Fibroblast of lung (primary cell): ENCODE results near the gene KIAA1755. TPM values are rescaled to one million over a fixed set of nuclear protein-coding genes. Genes with fewer than 3 reads are reported as not detected.

Source experiments
- DNase-seq, 2 donors: peaks; one replicate each; pipeline versions ENCODE4 v3.0.0 to v3.0.0-alpha.2; 2010; ENCODE audit warnings: low read depth in 2 of 2
- H2AFZ ChIP-seq: 2 replicates; pipeline ENCODE4 v1.5.1; 2012; ENCODE audit warnings: low read length, control low read depth, inconsistent platforms
- H3K27ac ChIP-seq: 2 replicates; pipeline ENCODE4 v1.5.1; 2011; ENCODE audit warnings: low read length, control low read depth; ENCODE audit not compliant: insufficient read depth
- H3K27me3 ChIP-seq: 2 replicates; pipeline ENCODE4 v1.5.1; 2011; ENCODE audit warnings: mild to moderate bottlenecking, low read length; ENCODE audit not compliant: control insufficient read depth, insufficient read depth
- H3K36me3 ChIP-seq: 2 replicates; pipeline ENCODE4 v1.5.1; 2011; ENCODE audit warnings: low read length; ENCODE audit not compliant: control insufficient read depth, insufficient read depth
- H3K4me1 ChIP-seq: 2 replicates; pipeline ENCODE4 v1.5.1; 2011; ENCODE audit warnings: low read length; ENCODE audit not compliant: control insufficient read depth, insufficient read depth; ENCODE audit errors: extremely low read depth
- H3K4me2 ChIP-seq: 2 replicates; pipeline ENCODE4 v1.5.1; 2011; ENCODE audit warnings: low read length, control low read depth; ENCODE audit not compliant: insufficient read depth; ENCODE audit errors: extremely low read depth
- H3K4me3 ChIP-seq, 4 experiments: fragments of 200-600 bp in 1 of 4; sonication (generic) in 1 of 4; replicated peaks in 1 of 4; 2 replicates each; pipeline ENCODE4 v1.5.1; 2011 to 2016; ENCODE audit warnings: low read length in 4 of 4, low read depth in 3 of 4, mild to moderate bottlenecking in 3 of 4, control low read depth in 2 of 4, inconsistent platforms in 1 of 4, mixed read lengths in 1 of 4; ENCODE audit not compliant: insufficient read depth in 1 of 4; ENCODE audit errors: control extremely low read depth in 1 of 4
- H3K79me2 ChIP-seq: 2 replicates; pipeline ENCODE4 v1.5.1; 2012; ENCODE audit warnings: mild to moderate bottlenecking, low read length, inconsistent platforms; ENCODE audit not compliant: control insufficient read depth, insufficient read depth
- H3K9ac ChIP-seq: 2 replicates; pipeline ENCODE4 v1.5.1; 2011; ENCODE audit warnings: mild to moderate bottlenecking, low read length, control low read depth; ENCODE audit not compliant: insufficient read depth
- H3K9me3 ChIP-seq: 2 replicates; pipeline ENCODE4 v1.5.1; 2012; ENCODE audit warnings: low read depth, low read length; ENCODE audit not compliant: control insufficient read depth, insufficient read depth
- H4K20me1 ChIP-seq: 2 replicates; pipeline ENCODE4 v1.5.1; 2011; ENCODE audit warnings: low read length; ENCODE audit not compliant: control insufficient read depth, insufficient read depth; ENCODE audit errors: extremely low read depth
- EZH2 ChIP-seq: IDR thresholded peaks from 2 replicates; pipeline ENCODE4 v1.5.1; 2012; ENCODE audit warnings: low read length, control low read depth, mild to moderate bottlenecking; ENCODE audit errors: missing control alignments
- polyA minus RNA-seq: library from RNA; depleted of rRNA, polyadenylated mRNA; stranded (reverse); fragments of >200 nt; gene quantifications from 2 replicates; pipeline ENCODE4 v1.2.3, GENCODE V29; 2011; ENCODE audit warnings: low replicate concordance
- polyA plus RNA-seq, 2 donors: library from polyadenylated mRNA; depleted of rRNA in 1 of 2; stranded (reverse) in 1 of 2; unstranded in 1 of 2; fragments of >200 nt; gene quantifications; 2 replicates each; pipeline ENCODE4 v1.2.1, GENCODE V29; 2011 to 2012; ENCODE audit warnings: missing spikeins in 1 of 2
- total RNA-seq: library from RNA; depleted of rRNA; stranded (reverse); fragments of >200 nt; gene quantifications from 2 replicates; pipeline ENCODE4 v1.2.1, GENCODE V29; 2014
- TF ChIP-seq, protein P1 (sequence below), 2 donors: IDR thresholded peaks in 1 of 2; conservative IDR thresholded peaks in 1 of 2; 1 replicate in 1 of 2; 2 replicates in 1 of 2; pipeline ENCODE4 v1.5.1; 2011 to 2012; ENCODE audit warnings: low read length in 2 of 2, control low read depth in 1 of 2, inconsistent platforms in 1 of 2, low read depth in 1 of 2, mild to moderate bottlenecking in 1 of 2

Gene KIAA1755, protein sequence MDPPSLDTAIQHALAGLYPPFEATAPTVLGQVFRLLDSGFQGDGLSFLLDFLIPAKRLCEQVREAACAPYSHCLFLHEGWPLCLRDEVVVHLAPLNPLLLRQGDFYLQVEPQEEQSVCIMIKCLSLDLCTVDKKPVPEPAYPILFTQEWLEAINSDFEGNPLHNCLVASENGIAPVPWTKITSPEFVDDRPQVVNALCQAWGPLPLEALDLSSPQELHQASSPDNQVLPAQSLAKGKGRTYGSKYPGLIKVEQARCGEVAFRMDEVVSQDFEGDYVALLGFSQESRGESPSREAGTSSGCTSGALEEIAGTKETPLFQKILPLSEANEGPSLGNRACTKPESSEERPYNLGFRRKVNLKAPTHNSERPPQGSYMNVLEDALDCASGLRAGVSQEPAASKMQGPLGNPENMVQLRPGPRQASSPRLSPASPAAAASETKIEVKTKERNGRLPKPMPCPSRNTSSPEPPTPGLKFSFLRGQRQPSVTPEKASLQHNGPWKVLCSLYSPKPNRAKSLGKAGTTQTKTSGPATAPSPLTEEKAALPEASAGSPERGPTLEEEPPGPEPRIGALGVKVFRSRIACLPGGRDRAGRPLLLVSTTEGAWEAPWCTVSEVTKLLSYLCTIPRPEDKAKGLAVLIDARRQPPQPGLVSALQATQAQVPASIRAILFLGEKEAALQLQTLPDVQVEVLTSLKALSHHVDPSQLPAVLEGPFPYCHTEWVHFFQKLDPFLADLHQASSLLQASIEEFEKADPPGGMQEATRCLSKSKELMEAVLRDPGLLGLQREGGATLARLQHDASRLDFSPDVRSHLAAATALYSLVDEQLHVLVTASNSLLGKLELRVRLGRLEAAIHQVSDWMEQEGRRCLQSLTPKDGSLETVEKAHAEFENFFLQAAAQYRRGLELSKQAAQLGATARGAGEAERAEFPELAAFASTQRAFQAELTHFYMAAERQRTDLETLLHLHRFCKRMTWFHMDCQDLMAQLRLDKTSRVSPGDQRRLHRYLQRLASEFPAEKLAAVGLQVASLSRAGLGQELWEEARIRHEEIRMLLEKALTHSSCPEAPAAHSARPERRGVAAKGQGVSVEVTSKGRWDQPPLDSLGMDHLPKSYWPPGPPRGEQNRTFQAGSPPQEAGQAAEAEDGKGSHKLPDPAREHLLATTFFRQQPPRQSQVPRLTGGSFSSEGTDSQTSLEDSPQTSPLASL
- 2.8 and 3.1 TPM in 2 replicates for total RNA-seq
- 0.60 and 1.4 TPM in 2 replicates for polyA plus RNA-seq
- polyA plus RNA-seq (2012): 1.2 and 2.8 TPM in 2 replicates
- polyA minus RNA-seq: 1.9 and 5.5 TPM in 2 replicates

GRCh38 chr20:38260378-38261053, at the start of gene KIAA1755:
TSS of gene KIAA1755 (minus strand) at chr20:38260735. CDS start at chr20:38260500, 235 bp downstream.
- peak within 1 kb of the TSS; percentile 59 for H2AFZ ChIP-seq
- peak within 1 kb of the TSS; percentile 2 to 58 (median 38) for H3K4me3 ChIP-seq
- H3K9ac ChIP-seq: peak within 1 kb of the TSS; percentile 2
- peak within 1 kb of the TSS; percentile 59 for H3K4me2 ChIP-seq
- DNase-seq: peak in 1 of 2 donors; percentile 32
- H4K20me1 ChIP-seq: no peaks in the 10 kb centered on the region
- no peak within 1 kb of the TSS for H3K27ac ChIP-seq
- H3K4me1 ChIP-seq: peaks cover 5% of the 10 kb centered on the region
- TF ChIP-seq EZH2: peak; percentile 4
- TF ChIP-seq, protein P1, sequence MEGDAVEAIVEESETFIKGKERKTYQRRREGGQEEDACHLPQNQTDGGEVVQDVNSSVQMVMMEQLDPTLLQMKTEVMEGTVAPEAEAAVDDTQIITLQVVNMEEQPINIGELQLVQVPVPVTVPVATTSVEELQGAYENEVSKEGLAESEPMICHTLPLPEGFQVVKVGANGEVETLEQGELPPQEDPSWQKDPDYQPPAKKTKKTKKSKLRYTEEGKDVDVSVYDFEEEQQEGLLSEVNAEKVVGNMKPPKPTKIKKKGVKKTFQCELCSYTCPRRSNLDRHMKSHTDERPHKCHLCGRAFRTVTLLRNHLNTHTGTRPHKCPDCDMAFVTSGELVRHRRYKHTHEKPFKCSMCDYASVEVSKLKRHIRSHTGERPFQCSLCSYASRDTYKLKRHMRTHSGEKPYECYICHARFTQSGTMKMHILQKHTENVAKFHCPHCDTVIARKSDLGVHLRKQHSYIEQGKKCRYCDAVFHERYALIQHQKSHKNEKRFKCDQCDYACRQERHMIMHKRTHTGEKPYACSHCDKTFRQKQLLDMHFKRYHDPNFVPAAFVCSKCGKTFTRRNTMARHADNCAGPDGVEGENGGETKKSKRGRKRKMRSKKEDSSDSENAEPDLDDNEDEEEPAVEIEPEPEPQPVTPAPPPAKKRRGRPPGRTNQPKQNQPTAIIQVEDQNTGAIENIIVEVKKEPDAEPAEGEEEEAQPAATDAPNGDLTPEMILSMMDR (conservative IDR thresholded peaks at IDR 0.05 in 1 of 2, IDR thresholded peaks at IDR 0.05 in 1 of 2; ENCODE audit: low read depth in 1 of 2, low read length in 2 of 2): no peak
- no peaks in the 10 kb centered on the region for H3K27me3 ChIP-seq
- no peaks in the 10 kb centered on the region for H3K9me3 ChIP-seq
- H3K79me2 ChIP-seq: no peaks in the 10 kb centered on the region
- H3K36me3 ChIP-seq: no peaks in the 10 kb centered on the region

GRCh38 chr20:38308447-38308846, 47.9 kb upstream of the KIAA1755 start:
- no peaks in the 10 kb centered on the region for H3K4me1 ChIP-seq
- no peaks in the 10 kb centered on the region for H3K79me2 ChIP-seq
- no peaks in the 10 kb centered on the region for H4K20me1 ChIP-seq
- no peak overlapping the region for H3K4me2 ChIP-seq
- H3K36me3 ChIP-seq: no peaks in the 10 kb centered on the region
- DNase-seq: no peak
- H3K9me3 ChIP-seq: no peaks in the 10 kb centered on the region
- no peak overlapping the region for H2AFZ ChIP-seq
- TF ChIP-seq EZH2: no peak
- TF ChIP-seq, protein P1 (conservative IDR thresholded peaks at IDR 0.05 in 1 of 2, IDR thresholded peaks at IDR 0.05 in 1 of 2; ENCODE audit: low read depth in 1 of 2, low read length in 2 of 2): no peak
- H3K4me3 ChIP-seq: no peak overlapping the region
- peaks cover 15% of the 10 kb centered on the region for H3K27me3 ChIP-seq
- H3K9ac ChIP-seq: no peak overlapping the region
- H3K27ac ChIP-seq: no peak overlapping the region
